K562 (cell line): ENCODE data around the gene TULP4. TPM values are rescaled to one million over a fixed set of nuclear protein-coding genes. Genes with fewer than 3 reads are reported as not detected.

Source experiments
- C11orf30 ChIP-seq: fragments of 450-650 bp; IDR thresholded peaks from 2 replicates; pipeline ENCODE4 v1.6.1; 2016; ENCODE audit warnings: low read depth, mild to moderate bottlenecking
- DEAF1 ChIP-seq: fragments of 450-650 bp; formaldehyde crosslinking; IDR thresholded peaks from 2 replicates; pipeline ENCODE4 v1.4.0; 2020; ENCODE audit warnings: mild to moderate bottlenecking, moderate library complexity
- ILK ChIP-seq: fragments of 450-650 bp; IDR thresholded peaks from 2 replicates; pipeline ENCODE4 v1.6.1; 2016; ENCODE audit warnings: missing genetic modification characterization, low read depth, mild to moderate bottlenecking, missing compliant biosample characterization, moderate library complexity, borderline replicate concordance
- JUND ChIP-seq, 2 experiments: IDR thresholded peaks; 2 replicates in 1 of 2; 3 replicates in 1 of 2; pipeline ENCODE4 v1.6.1; 2011; ENCODE audit warnings: borderline replicate concordance in 2 of 2, low read depth in 2 of 2, low read length in 2 of 2, improper control_type of control experiment in 1 of 2, missing biosample characterization in 1 of 2, missing genetic modification characterization in 1 of 2, missing genetic modification reagents in 1 of 2
- NR1H2 ChIP-seq: sonication (generic); formaldehyde crosslinking; IDR thresholded peaks from 2 replicates; pipeline ENCODE4 v1.4.0; 2020; ENCODE audit warnings: mild to moderate bottlenecking, missing genetic modification reagents
- ZBTB17 ChIP-seq: fragments of 450-650 bp; formaldehyde crosslinking; IDR thresholded peaks from 2 replicates; pipeline ENCODE4 v1.4.0; 2020; ENCODE audit warnings: mild to moderate bottlenecking
- ZNF3 ChIP-seq: fragments of 250-450 bp; sonication (Bioruptor Pico); IDR thresholded peaks from 2 replicates; pipeline ENCODE4 v1.5.0; 2021; ENCODE audit warnings: mild to moderate bottlenecking, moderate library complexity
- ZNF57 ChIP-seq: fragments of 450-650 bp; formaldehyde crosslinking; IDR thresholded peaks from 2 replicates; pipeline ENCODE4 v1.4.0; 2020; ENCODE audit warnings: mild to moderate bottlenecking, moderate library complexity
- ZNF592 ChIP-seq: fragments of 450-650 bp; IDR thresholded peaks from 2 replicates; pipeline ENCODE4 v1.6.1; 2017; ENCODE audit warnings: antibody characterized with exemption, mild to moderate bottlenecking
- polyA plus RNA-seq, 8 experiments: library from polyadenylated mRNA; depleted of rRNA in 4 of 8; stranded (reverse) in 5 of 8; unstranded in 3 of 8; fragments of >200 nt; fragmentation: Nextera tagmentation in 2 of 8; fragmentation: Illumina TruSeq in 1 of 8; extraction: Ambion mirVana in 2 of 8; extraction: Trizol in 1 of 8; gene quantifications; 2 replicates each; pipeline versions ENCODE4 v1.2.1 to v1.2.3, GENCODE V29; 2011 to 2014; ENCODE audit warnings: inconsistent platforms in 1 of 8, missing spikeins in 1 of 8
- total RNA-seq, 7 experiments: library from RNA; depleted of rRNA in 6 of 7; stranded (reverse); fragments of >200 nt in 6 of 7; fragmentation: Illumina TruSeq in 2 of 7; extraction: Trizol in 2 of 7; gene quantifications; 2 replicates each; pipeline versions ENCODE4 v1.2.1 to v1.2.3, GENCODE V29; 2011 to 2021; ENCODE audit warnings: low replicate concordance in 1 of 7

The TULP4 gene
- total and polyA plus RNA-seq, 9 of the 15 experiments (the other 6 are each of a cell fraction or from before 2014, with no cell fraction given): 1.2 to 50.4 (median 11.0) TPM

GRCh38 chr6:158413814-158414565 is 101.7 kb downstream of the TULP4 start (continued):
- TF ChIP-seq DEAF1 (CRISPR knock-in tag) (no peak), ZBTB17 (no peak), ILK (no peak), NR1H2 (CRISPR knock-in tag) (no peak), ZNF3 (CRISPR knock-in tag) (no peak), C11orf30 (no peak), JUND (IDR thresholded peaks at IDR 0.05; ENCODE audit: borderline replicate concordance, low read depth, low read length) (no peak), JUND (tag; IDR thresholded peaks at IDR 0.05; ENCODE audit: borderline replicate concordance, low read depth, low read length) (no peak), ZNF57 (CRISPR knock-in tag) (no peak), ZNF592 (no peak)
